ENCODE data around the gene ATP13A2. TPM values are rescaled to one million over a fixed set of nuclear protein-coding genes. Genes with fewer than 3 reads are reported as not detected.

Gene ATP13A2
- total RNA-seq, 1 experiment from 2014 or later = 50.9 TPM

- CTCF ChIA-PET = no interaction called here
- no peaks in the 10 kb centered on the region for H3K27me3 ChIP-seq (replicated peaks; ENCODE audit: insufficient read depth, low read depth, low read length, poor library complexity)
- H3K36me3 ChIP-seq (ENCODE audit: insufficient read depth, low read length, poor library complexity, severe bottlenecking) = peaks cover 56% of the 10 kb centered on the region
- no peak overlapping the region for H3K27ac ChIP-seq (ENCODE audit: low read depth, low read length, poor library complexity, severe bottlenecking)
- POLR2A ChIA-PET (ENCODE audit: low non-redundant PET) = no interaction called here
- intact Hi-C loops (cut with micrococcal nuclease; ENCODE audit: unreplicated experiment) = no loop called here
- DNase-seq (ENCODE audit: low spot score) = no peak
- H3K4me1 ChIP-seq (ENCODE audit: insufficient read depth, low read length, poor library complexity, severe bottlenecking) = no peaks in the 10 kb centered on the region
- no peak overlapping the region for H3K4me3 ChIP-seq (ENCODE audit: low read depth, low read length, poor library complexity, severe bottlenecking)
- no peaks in the 10 kb centered on the region for H3K9me3 ChIP-seq (ENCODE audit: low read depth, low read length, poor library complexity, severe bottlenecking)
- TF ChIP-seq CTCF (conservative IDR thresholded peaks at IDR 0.05; ENCODE audit: low read depth, low read length) (no peak), EZH2 (IDR thresholded peaks at IDR 0.05; ENCODE audit: borderline replicate concordance, low read depth, low read length, poor library complexity, severe bottlenecking) (no peak)
- no TSS peak for BruUV-seq (replicated peaks)
Observed at GRCh38 chr1:17018849-17019248, 7.1 kb upstream of the ATP13A2 start.

- no peaks in the 10 kb centered on the region for H3K4me1 ChIP-seq (ENCODE audit: insufficient read depth, low read length, poor library complexity, severe bottlenecking)
- intact Hi-C loops (cut with micrococcal nuclease; ENCODE audit: unreplicated experiment) = no loop called here
- DNase-seq (ENCODE audit: low spot score) = no peak
- no peaks in the 10 kb centered on the region for H3K9me3 ChIP-seq (ENCODE audit: low read depth, low read length, poor library complexity, severe bottlenecking)
- H3K36me3 ChIP-seq (ENCODE audit: insufficient read depth, low read length, poor library complexity, severe bottlenecking) = peaks cover 42% of the 10 kb centered on the region
- ChIA-PET CTCF (no interaction called here), POLR2A (ENCODE audit: low non-redundant PET) (no interaction called here)
- no peak overlapping the region for H3K4me3 ChIP-seq (ENCODE audit: low read depth, low read length, poor library complexity, severe bottlenecking)
- no TSS peak for BruUV-seq (replicated peaks)
- no peak overlapping the region for H3K27ac ChIP-seq (ENCODE audit: low read depth, low read length, poor library complexity, severe bottlenecking)
- H3K27me3 ChIP-seq (replicated peaks; ENCODE audit: insufficient read depth, low read depth, low read length, poor library complexity) = no peaks in the 10 kb centered on the region
- TF ChIP-seq CTCF (conservative IDR thresholded peaks at IDR 0.05; ENCODE audit: low read depth, low read length) (no peak), EZH2 (IDR thresholded peaks at IDR 0.05; ENCODE audit: borderline replicate concordance, low read depth, low read length, poor library complexity, severe bottlenecking) (no peak)
Observed at GRCh38 chr1:17017435-17017834, 5.7 kb upstream of the ATP13A2 start.

- Histone ChIP-seq H3K36me3 (ENCODE audit: insufficient read depth, low read length, poor library complexity, severe bottlenecking) (peaks cover 32% of the 10 kb centered on the region), H3K9me3 (ENCODE audit: low read depth, low read length, poor library complexity, severe bottlenecking) (no peaks in the 10 kb centered on the region), H3K4me1 (ENCODE audit: insufficient read depth, low read length, poor library complexity, severe bottlenecking) (peaks cover 5% of the 10 kb centered on the region), H3K4me3 (ENCODE audit: low read depth, low read length, poor library complexity, severe bottlenecking) (no peak overlapping the region), H3K27ac (ENCODE audit: low read depth, low read length, poor library complexity, severe bottlenecking) (no peak overlapping the region), H3K27me3 (replicated peaks; ENCODE audit: insufficient read depth, low read depth, low read length, poor library complexity) (no peaks in the 10 kb centered on the region)
- intact Hi-C loops (cut with micrococcal nuclease; ENCODE audit: unreplicated experiment) = no loop called here
- no TSS peak for BruUV-seq (replicated peaks)
- TF ChIP-seq CTCF (conservative IDR thresholded peaks at IDR 0.05; ENCODE audit: low read depth, low read length) (no peak), EZH2 (IDR thresholded peaks at IDR 0.05; ENCODE audit: borderline replicate concordance, low read depth, low read length, poor library complexity, severe bottlenecking) (no peak)
- POLR2A ChIA-PET (ENCODE audit: low non-redundant PET) = no interaction called here
- CTCF ChIA-PET = no interaction called here
- DNase-seq (ENCODE audit: low spot score) = no peak
Observed at GRCh38 chr1:17016317-17016661, 4.6 kb upstream of the ATP13A2 start.

All from A673 (cell line).